Loucy (cell line): ENCODE measurements around the gene ANXA3.

Experiments
- CTCF ChIP-seq: fragments of 200-600 bp; sonication (generic); conservative IDR thresholded peaks from 2 replicates; pipeline ENCODE4 v1.5.1; 2014; ENCODE audit warnings: mild to moderate bottlenecking, antibody characterized with exemption, low read length
- EZH2phosphoT487 ChIP-seq: fragments of 200-600 bp; IDR thresholded peaks from 2 replicates; pipeline ENCODE4 v1.6.1; 2018; ENCODE audit warnings: antibody characterized with exemption, mild to moderate bottlenecking, moderate library complexity, borderline replicate concordance

GRCh38 chr4:78566834-78567499, 15.4 kb downstream of the ANXA3 start:
- no peak for TF ChIP-seq CTCF
- no peak for TF ChIP-seq EZH2phosphoT487
